SKM-1 treated with dmso at 0.1 percent for 144 hours (cell line): Measurements from ENCODE around the gene ANKRD24.
"Not testable (repeated sequence)": the region's sequence is repeated elsewhere in the genome, so short reads cannot be mapped to it uniquely, and the experiment has no call there.

Experiments used
- DNase-seq: peaks from one replicate; lab custom pipeline; 2025; ENCODE audit not compliant: unreplicated experiment; lab: John Stamatoyannopoulos, UW

The ANKRD24 gene

DNA sequence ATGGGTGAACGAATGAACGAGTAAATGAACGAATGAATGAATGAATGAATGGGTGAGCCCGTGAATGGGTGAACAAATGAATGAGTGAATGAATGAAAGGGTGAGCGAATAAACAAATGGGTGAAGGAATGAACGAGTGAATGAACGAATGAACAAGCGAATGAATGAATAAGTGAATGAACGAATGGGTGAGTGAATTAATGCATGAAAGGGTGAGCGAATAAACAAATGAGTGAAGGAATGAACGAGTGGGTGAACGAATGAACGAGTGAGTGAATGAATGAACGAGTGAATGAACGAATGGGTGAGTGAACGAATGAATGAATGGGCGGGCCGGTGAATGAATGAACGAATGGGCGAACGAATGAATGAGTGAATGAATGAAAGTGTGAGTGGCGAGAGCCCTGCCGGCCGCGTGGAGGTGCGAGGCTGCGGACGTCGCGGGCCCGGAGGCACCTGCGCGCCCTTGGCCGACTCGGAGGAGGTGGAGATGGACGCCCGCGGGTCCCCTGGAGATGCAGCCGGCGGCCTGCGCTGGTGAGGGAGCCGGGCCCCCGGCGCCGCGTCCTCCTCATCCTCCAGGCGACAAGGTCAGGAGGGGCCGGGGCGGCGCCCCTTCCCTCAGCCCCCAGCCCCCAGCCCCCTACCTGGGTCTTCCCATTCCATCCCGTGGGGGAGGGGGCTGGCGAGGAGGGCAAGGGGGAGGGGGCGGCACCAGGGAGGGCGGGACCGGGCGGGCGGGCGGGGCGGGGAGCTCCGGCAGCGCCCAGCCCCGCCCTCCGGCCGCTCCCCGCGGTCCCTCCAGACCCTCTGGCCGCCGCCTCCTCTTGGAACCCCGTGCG lies 15.4 kb downstream of the ANKRD24 start:
- DNase-seq: no peak

DNA sequence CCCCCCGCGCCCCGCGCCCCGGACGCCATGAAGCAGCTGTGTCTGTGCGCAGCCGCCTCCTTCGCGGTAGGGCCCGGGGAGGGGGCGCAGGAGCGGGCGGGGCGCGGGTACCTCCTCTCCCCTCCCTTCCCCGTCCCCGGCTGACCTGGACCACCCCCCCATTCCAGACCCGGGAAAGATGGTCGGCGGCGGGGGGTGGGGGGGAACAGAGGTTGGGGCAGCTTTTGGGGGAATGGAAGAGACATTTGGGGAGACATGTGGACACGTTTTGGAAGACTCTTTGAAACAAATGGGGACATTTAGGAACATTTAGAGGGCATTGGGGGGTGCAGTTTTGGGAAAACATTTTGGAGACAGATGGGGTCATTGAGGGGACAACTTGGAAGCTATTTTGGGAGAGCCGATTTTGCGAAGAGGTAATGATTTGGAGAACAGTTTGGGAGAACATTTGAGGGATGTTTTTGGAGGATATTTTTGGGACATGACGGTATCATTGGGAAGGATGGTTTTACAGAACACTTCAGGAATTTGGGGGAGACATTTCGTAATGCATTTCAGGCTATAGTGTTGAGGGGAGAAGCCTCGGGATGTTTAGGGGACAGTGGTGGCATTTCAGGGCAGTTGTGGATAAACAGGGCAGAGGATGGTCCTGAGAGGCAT lies 16.1 kb downstream of the ANKRD24 start:
- no peak for DNase-seq

DNA sequence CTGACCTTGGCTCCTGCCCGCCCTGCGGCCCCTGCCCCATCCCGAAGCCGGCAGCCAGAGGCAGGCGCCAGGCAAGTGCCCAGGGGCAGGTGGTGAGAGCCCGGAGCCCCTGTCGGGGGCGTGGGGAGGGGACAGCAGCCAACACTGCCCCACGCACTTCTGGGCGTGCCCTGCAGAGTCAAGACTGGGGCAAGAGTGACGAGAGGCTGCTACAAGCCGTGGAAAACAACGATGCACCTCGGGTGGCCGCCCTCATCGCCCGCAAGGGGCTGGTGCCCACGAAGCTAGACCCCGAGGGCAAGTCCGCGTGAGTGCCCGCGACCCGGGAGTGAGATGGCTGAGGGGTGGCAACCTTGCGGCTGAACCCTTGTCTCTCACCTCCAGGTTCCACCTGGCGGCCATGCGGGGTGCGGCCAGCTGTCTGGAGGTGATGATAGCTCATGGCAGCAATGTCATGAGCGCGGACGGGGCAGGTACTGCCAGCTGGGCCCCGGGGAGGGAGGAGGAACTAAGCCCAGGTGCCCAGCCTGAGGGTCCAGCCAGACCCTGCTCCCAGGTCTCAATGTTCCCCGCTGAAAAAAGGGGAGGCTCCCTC lies 17.3 kb downstream of the ANKRD24 start:
- DNase-seq: no peak

DNA sequence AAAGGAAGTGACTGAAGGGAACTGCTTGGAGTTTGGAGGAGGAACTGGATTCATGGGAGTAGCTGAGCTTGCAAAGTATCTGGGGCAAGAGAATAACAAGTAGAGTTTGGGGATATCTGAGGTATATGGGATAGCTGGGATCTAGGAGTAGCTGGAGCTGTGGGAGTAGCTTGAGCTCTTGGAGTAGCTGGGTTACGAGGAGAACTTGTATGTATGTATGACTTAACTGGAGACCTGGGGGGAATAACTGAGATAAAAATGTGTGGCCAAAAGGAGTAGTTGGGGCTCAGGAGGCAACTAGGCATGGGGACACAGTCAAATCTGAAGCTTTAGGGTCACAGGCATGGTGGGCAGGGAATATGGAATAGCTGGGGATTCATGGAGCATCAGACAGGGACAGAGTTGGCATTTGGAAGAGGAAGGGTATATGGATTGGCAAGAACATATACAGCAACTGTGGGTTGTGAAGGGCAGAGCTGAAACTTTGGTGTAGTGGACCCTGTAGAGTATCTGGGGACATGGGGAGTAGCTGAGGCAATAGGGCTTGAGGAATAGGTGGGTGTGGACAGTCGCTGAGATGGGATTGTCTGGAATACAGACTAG lies 18.6 kb downstream of the ANKRD24 start:
- no peak for DNase-seq

DNA sequence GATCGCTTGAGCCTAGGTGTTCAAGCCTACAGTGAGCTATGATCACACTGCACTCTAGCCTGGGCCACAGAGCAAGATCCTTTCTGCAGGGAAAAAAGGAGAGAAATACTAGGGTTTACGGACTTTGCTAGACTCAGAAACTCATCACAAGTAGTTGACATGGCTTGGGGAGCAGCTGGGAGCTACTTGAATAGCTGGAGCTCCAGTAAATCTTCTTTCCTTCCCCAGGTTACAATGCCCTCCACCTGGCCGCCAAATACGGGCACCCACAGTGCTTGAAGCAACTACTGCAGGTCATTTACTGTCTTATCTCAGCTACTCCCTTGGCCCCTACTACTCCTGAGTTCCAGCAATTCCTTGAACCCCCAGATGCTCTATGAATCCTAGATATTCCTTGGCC lies 19.3 kb downstream of the ANKRD24 start:
- no peak for DNase-seq

DNA sequence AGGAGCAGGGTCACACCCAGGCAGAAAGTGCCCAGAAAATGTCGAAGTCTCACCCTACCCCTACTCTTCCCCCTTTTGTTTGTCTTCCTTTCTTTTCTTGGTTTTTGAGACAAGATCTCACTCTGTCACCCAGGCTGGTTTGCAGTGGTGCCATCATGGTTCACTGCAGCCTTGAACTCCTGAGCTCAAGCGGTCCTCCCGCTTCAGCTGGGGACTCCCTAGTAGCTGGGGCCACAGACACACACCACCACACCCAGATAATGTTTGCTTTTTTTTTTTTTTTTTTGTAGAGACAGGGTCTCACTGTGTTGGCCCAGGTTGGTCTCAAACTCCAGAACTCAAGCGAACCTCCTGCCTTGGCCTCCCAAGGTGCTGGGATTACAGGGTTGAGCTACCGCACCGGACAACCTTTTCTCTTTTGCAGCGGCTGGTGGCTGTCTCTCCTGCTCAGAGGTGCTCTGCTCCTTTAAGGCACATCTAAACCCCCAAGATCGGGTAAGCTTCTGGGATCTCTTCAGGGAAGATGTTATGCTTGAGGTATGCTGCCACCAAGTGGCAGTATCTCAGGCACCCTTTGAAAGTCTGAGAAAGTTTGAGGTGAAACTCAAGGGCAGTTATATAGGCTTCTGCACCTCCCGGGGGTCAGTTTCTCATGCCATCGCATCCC lies 24.5 kb downstream of the ANKRD24 start:
- DNase-seq: no peak

DNA sequence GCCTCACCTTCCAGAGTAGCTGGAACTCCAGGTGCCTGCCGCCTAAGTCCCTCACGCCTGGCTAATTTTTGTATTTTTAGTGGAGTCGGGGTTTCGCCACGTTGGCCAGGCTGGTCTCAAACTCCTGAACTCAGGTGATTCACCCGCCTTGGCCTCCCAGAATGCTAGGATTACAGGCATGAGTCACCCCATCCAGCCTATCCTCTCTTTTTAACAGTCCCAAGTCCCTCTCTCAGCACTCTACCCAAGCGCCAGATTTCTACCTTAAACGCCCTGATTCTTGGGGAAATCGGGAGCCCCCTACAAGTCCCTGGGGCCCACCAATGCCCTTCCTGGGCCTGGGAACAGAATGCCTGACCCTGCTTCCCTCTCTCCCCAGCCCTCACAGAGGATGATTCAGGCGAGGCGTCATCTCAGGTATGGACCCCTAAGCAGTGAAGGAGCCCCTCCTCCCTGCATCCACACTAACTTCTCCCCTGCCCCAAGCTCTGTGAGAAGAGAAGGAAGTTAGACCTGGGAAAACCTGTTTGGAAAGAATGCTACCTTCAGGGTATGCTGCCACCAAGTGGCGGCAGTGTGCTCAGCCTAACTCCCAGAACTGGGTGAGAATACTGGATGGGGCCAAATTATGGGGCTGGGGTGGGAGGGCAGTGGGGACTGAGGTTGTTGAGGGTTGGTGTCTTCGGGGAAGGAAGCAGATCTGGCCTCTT lies 26.1 kb downstream of the ANKRD24 start:
- peak; percentile 17 for DNase-seq

DNA sequence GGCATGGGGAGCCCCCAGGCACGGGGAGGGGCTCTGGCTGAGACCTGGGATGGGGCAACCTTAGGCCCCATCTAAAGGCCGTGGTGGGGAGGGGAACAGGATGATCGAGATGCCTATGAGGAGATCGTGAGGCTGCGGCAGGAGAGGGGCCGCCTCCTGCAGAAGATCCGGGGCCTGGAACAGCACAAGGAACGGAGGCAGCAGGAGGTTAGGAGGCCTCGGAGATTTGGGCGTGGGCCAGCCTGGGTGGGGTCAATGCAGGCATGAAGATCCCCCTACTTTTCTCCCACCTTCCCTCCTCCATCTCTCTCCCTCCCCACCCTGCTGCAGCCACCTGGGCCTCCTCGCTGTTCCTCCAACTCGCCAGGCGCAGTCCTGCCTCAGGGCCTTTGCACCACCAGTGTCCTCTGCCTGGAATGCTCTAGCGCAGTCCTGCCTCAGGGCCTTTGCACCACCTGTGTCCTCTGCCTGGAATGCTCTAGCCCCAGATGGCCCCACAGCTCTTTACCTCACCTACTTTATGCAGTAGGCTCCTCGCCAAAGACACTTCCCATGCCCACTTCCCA lies 27.8 kb downstream of the ANKRD24 start:
- no peak for DNase-seq

DNA sequence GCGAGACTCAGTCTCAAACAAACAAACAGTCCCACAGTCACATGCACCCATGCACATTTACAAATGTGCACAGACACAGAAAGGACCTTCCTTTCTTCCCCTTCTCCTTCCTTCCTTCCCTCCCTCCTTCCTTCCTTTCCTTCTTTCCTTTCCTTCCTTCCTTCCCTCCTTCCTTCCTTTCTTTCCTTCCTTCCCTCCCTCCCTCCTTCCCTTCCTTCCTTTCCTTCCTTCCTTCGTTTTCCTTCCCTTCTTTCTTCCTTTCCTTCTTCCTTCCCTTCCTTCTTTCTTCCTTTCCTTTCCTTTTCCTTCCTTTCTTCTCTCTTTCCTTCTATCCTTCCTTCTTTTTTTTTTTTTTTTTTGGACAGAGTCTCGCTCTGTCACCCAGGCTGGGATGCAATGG lies 30.6 kb downstream of the ANKRD24 start:
- DNase-seq: no peak

DNA sequence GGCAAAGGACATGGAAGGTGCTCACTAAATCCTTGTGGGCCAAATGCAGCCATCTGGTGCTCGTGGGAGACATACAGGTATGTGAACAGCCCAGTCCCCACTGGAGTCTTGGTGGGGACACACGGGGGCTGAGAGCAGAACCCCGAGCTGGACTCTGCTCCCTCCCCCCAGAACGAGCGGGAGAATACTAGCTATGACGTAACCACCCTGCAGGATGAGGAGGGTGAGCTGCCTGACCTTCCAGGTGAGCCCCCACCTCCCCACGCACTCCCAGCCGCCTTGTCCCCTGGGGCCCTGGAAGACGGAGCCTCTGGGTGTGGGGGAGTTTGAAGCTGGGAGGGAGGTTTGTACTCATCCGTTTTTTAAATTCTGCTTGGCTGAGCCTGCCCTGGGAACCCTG lies 33.3 kb downstream of the ANKRD24 start:
- no peak for DNase-seq

DNA sequence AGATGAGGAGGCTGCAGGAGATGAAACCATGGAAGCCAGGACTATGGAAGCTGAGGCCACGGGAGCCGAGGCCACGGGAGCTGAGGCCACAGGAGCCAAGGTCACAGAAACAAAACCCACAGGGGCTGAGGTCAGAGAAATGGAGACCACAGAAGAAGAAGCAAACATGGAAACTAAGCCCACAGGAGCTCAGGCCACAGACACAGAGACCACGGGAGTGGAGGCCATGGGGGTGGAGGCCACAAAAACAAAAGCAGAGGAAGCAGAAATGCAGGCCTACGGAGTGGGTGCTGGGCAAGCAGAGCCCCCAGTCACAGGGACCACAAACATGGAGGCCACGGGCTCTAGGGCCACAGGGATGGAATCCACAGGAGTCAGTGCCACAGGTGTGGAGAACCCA lies 34.4 kb downstream of the ANKRD24 start:
- DNase-seq: no peak

DNA sequence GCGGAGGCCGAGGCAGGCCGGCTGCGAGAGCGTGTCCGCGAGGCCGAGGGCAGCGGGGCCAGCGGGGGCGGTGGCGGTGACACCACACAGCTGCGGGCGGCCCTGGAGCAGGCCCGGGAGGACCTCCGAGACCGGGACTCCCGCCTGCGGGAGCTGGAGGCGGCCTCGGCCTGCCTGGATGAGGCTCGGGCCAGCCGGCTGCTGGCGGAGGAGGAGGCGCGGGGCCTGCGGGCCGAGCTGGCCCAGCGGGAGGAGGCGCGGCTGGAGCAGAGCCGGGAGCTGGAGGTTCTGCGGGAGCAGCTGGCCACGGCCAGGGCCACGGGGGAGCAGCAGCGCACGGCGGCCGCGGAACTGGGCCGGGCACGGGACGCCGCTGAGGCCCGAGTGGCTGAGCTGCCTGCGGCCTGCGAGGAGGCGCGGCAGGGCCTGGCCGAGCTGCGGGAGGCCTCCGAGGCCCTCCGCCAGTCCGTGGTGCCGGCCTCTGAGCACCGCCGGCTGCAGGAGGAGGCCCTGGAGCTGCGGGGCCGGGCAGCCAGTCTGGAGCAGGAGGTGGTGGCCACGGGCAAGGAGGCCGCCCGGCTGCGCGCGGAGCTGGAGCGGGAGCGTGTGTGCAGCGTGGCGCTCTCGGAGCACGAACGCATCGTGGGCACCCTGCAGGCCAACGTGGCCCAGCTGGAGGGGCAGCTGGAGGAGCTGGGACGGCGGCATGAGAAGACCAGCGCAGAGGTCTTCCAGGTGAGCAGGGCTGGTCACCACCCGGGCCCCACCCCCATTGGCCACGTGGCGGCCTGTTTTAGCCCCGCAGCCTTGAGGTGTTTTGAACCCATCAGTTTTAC lies 35.2 kb downstream of the ANKRD24 start:
- no peak for DNase-seq

DNA sequence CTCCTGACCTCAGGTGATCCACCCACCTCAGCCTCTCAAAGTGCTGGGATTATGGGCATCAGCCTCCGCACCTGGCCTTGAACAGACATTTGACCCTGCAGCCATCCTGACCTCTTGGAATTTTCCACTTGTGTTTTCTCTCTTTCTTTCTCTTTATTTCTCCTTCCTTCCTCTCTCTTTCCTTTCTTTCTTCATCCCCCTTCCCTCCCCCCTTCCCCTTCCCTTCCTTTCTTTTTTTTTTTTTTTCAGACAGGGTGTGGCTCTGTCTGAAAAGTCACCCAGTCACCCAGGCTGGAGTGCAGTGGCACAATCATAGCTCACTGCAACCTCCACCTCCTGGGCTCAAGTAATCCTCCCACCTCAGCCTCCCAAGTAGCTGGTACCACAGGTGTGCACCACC lies 36.0 kb downstream of the ANKRD24 start:
- DNase-seq: not testable (repeated sequence)

DNA sequence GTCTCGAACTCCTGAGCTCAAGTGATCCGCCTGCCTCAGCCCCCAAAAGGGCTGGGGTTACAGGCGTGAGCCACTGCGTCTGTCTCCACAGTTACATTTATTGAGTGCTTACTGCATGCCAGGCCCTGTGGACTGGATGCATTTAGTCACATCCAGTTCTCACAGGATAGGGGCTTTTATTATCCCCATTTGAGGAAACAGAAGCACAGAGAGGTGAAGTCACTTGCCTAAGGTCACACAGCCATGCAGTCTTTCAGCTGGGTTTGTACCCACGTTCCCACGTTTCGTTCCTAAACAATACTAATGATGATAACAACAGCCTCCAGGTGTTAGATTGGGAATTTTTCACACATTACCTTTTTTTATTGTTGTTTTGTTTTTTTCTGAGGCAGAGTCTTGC lies 37.7 kb downstream of the ANKRD24 start:
- no peak for DNase-seq

DNA sequence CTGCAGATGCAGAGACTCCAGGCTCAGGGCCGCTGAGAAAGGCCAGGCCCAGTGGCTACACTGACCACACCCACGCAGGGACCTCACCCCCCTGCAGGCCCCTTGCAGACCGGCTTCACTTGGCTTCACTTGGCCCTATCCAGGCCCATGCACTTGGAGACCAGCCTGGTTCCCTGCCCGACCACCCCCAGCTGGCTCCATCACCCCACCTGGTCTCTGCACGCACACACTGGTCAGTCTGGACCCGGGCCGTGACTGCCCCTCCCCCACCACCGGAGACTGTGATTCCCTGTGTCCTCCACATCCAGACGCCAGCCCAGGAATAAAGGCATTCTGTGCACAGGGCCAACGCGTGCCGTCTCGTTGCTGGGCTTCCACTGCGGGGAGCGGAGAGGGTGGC lies 42.0 kb downstream of the ANKRD24 start:
- DNase-seq: no peak

DNA sequence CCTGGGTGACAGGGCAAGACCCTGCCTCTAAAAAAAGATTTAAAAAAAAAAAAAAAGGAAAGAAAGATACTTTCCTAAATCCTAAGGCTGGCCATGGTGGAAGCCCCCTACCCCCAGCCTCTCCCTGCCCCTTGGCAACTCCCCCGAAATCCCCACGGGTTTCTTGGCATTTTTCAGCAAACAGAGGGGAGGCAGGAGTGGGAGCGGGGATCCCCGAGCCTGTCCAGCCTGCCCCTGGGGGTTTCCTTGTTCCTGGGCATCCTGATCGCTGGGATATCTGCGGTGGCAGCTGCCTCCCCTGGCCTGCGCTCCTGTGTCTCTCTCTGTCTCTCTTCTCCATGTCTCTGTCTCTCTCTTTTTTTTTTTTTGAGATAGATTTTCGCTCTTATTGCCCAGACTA lies 43.4 kb downstream of the ANKRD24 start:
- DNase-seq: no peak

DNA sequence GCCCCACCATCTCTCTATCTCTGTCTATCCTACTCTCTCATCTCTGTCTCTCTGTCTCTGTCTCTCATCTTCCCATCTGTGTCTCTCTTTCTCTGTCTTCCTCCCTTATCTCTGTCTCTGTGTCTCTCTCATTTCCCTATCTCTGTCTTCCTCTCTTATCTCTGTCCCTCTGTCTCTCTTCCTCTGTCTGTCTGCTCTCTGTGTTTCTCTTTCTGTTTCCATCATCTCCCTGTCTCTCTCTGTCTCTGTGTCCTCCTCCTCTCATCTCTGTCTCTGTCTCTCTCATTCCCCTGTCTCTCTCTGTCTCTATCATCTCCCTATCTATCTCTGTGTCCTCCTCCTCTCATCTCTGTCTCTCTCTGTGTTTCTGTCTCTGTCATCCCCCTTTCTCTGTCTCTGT lies 45.3 kb downstream of the ANKRD24 start:
- DNase-seq: no peak

DNA sequence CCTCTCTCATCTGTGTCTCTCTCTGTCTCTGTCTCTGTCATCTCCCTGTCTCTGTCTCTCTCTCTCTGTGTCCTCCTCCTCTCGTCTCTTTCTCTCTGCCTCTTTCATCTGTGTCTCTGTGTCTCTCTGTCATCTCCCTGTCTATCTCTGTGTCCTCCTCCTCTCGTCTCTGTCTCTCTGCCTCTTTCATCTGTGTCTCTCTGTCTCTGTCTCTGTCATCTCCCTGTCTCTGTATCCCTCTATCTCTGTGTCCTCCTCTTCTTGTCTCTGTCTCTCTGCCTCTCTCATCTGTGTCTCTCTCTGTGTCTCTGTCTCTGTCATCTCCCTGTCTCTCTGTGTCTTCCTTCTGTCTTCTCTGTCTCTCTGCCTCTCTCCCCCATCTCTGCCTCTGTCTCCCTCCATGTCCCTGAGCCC lies 46.3 kb downstream of the ANKRD24 start:
- no peak for DNase-seq

DNA sequence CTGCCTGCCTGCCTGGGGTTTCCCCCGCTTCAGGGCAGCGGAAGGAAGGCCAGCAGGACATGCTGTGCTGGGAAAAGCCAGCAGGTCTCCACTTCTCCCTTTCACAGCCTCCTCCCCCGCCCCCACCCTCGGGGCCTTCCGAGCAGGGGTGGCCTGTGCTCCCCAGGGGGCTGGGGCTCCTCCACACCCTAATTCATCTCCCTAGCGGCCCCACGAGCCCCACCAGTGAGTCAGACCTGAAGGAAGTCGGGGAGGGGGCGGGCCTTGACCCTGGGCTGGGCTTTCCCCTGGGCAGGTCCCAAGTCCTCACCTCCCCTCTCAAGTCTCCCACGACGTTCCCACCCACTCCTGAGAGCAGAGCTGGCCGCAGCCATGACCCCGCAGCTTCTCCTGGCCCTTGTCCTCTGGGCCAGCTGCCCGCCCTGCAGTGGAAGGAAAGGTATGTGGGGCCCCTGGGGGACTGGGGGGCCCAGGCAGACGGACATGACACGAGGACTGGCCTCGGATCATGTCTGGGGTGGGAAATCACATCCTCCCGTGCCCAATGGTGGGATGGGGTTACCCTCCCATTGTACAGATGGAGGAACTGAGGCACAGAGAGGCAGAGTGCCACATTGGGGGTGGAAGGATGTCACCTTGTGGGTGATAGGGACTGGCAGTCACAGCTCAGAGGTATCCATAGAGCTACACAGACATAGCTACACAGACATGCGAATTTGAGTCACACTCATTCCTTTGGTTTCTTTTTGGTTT lies 46.9 kb downstream of the ANKRD24 start, which contains the start of gene EBI3:
TSS of gene EBI3 (plus strand) at position 345 of the 753 bp plus-strand sequence. CDS start at position 373, 28 bp downstream.
- no peak for DNase-seq
